SK-N-MC (cell line): ENCODE measurements around the gene ZNF398.
"Not testable (repeated sequence)": the region's sequence is repeated elsewhere in the genome, so short reads cannot be mapped to it uniquely, and the experiment has no call there.

Experiments used
- DNase-seq: peaks from one replicate; pipeline ENCODE4 v3.0.0-alpha.2; 2011; ENCODE audit warnings: low read depth, low spot score
- H3K27ac ChIP-seq: fragments of 200-600 bp; sonication (generic); 2 replicates; pipeline ENCODE4 v1.5.1; 2016; ENCODE audit warnings: mixed run types
- H3K36me3 ChIP-seq: fragments of 200-600 bp; sonication (generic); 2 replicates; pipeline ENCODE4 v1.6.1; 2017; ENCODE audit warnings: antibody characterized with exemption, low read length, mixed read lengths; ENCODE audit not compliant: insufficient read depth
- H3K4me3 ChIP-seq: fragments of 200-600 bp; sonication (generic); 2 replicates; pipeline ENCODE4 v1.5.1; 2016
- H3K9ac ChIP-seq: fragments of 200-600 bp; sonication (generic); 2 replicates; pipeline ENCODE4 v1.8.0; 2017; ENCODE audit warnings: mixed run types, mixed read lengths; ENCODE audit not compliant: insufficient read length
- H3K9me3 ChIP-seq: fragments of 200-600 bp; sonication (generic); 2 replicates; pipeline ENCODE4 v1.6.1; 2017; ENCODE audit warnings: low read depth, mild to moderate bottlenecking, antibody characterized with exemption, low read length, moderate library complexity, mixed read lengths
- EZH2 ChIP-seq: fragments of 200-600 bp; sonication (generic); IDR thresholded peaks from one replicate; pipeline ENCODE4 v1.6.1; 2017; ENCODE audit warnings: antibody characterized with exemption
- FOXP2 ChIP-seq: optimal IDR thresholded peaks from 2 replicates; pipeline ENCODE3; 2011; ENCODE audit warnings: mild to moderate bottlenecking, moderate library complexity; ENCODE audit not compliant: insufficient read depth; ENCODE audit errors: extremely low read length, control extremely low read depth
- POLR2AphosphoS5 ChIP-seq: IDR thresholded peaks from 2 replicates; pipeline ENCODE4 v1.6.1; 2012; ENCODE audit warnings: mild to moderate bottlenecking, low read depth, low read length, borderline replicate concordance

The ZNF398 gene

DNA sequence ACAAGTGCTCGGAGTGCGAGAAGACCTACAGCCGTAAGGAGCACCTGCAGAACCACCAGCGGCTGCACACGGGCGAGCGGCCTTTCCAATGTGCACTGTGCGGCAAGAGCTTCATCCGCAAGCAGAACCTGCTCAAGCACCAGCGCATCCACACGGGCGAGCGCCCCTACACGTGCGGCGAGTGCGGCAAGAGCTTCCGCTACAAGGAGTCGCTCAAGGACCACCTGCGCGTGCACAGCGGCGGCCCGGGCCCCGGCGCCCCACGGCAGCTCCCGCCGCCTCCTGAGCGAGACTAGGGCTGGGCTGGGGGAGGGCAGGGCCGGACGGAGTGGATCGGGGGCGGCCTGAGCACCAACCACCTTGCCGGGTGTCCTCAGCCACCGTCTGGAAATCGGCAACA is 77.1 kb downstream of the ZNF398 start:
- H3K27ac ChIP-seq, result no peak overlapping the region
- H3K9ac ChIP-seq, result no peak overlapping the region
- no peaks in the 10 kb centered on the region; the same call in 1 of the 2 replicates for H3K36me3 ChIP-seq
- no peak overlapping the region for H3K4me3 ChIP-seq
- no peak for DNase-seq
- no peaks in the 10 kb centered on the region for H3K9me3 ChIP-seq
- no peak for TF ChIP-seq POLR2AphosphoS5
- no peak for TF ChIP-seq FOXP2
- TF ChIP-seq EZH2, result no peak

DNA sequence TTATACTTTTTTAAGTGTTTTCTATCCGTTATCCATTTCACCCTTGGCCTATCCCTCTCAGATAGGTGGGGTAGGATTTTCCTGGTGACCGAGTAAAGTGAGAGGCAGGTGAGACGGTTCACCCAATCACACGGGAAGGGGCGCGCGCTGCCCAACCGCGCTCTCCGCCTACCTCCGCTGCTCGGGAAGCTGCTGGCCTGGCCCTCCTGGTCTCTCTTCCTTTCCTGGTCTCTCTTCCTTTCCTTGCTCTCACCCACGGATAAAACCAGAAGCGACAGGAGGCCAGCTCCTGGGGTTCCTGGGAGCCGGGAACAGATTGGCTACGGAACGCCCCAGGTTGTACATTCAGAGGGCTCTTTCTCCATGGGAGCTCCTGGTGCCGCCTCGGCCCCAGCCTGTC is 77.9 kb downstream of the ZNF398 start:
- TF ChIP-seq FOXP2 (no peak), POLR2AphosphoS5 (no peak), EZH2 (no peak)
- no peaks in the 10 kb centered on the region; the same call in 1 of the 2 replicates for H3K36me3 ChIP-seq
- no peaks in the 10 kb centered on the region for H3K9me3 ChIP-seq
- no peak for DNase-seq
- no peak overlapping the region for H3K27ac ChIP-seq
- H3K9ac ChIP-seq, result no peak overlapping the region
- no peak overlapping the region for H3K4me3 ChIP-seq

DNA sequence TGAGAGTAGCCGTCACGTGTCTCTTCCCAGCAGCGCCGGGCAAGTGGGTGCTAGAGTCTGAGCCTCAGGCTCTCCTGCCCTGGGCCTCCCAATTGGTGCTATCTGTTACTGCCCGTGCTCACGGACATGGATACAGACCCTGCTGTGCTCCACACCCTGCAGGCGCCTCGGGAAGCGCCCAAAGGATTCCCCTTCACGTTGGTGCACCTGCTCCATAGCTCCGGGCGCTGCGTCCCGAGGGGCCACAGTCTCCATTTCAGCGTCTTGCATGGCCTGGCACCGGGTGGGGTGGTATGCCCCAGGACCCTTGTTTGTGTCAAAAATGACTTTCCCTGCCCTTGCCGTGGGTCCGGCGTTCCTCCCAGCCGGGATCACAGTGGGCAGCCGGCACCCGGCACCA is 78.4 kb downstream of the ZNF398 start:
- Histone ChIP-seq H3K36me3 (no peaks in the 10 kb centered on the region; the same call in 1 of the 2 replicates), H3K4me3 (no peak overlapping the region), H3K27ac (no peak overlapping the region), H3K9me3 (no peaks in the 10 kb centered on the region), H3K9ac (no peak overlapping the region)
- TF ChIP-seq FOXP2, result no peak
- no peak for TF ChIP-seq POLR2AphosphoS5
- no peak for TF ChIP-seq EZH2
- DNase-seq, result no peak

DNA sequence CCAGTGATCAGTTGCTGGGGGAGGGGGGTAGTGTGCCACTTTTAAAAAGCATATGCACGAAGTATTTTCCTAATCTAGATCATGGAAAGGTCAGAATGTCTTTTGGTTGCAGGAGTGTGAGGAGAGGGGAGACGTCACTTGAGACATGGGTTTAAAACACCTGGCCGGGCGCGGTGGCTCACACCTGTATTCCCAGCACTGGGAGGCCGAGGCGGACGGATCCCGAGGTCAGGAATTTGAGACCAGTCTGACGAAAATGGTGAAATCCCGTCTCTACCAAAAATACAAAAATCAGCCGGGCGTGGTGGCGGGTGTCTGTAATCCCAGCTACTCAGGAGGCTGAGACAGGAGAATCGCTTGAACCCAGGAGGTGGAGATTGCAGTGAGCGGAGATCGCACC is 79.1 kb downstream of the ZNF398 start:
- not testable (repeated sequence) for H3K27ac ChIP-seq, DNase-seq, H3K9ac ChIP-seq, H3K9me3 ChIP-seq, H3K36me3 ChIP-seq, H3K4me3 ChIP-seq

DNA sequence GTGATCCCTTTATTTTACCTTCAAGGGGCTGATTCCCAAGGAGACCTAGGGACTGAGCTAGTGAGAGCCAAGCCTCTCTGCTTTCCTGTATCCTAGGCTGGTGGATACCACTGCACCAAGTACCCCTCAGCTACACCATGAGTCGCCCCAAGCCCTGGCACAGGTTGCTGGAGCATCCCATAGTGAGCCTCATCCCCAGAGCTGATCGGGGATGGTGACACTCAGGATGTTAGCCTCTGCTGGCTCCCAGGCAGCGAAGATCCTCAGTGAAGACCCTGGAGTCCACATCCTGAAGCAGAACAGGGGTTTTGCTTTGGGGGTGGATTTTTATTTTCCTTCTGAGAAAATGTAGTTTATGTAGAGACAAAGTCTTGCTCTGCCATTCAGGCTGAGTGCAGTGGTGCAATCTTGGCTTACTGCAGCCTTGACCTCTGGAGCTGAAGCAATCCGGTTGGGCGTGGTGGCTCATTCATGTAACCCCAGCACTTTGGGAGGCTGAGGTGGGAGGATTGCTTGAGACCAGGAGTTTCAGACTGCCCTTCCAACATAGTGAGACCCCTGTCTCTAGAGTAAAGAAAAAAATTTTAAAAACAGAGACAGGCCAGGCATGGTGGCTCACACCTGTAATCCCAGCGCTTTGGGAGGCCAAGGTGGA is 79.7 kb downstream of the ZNF398 start:
- no peak for TF ChIP-seq EZH2
- peak; percentile 28; the same call in 1 of the 2 replicates for TF ChIP-seq POLR2AphosphoS5
- no peak overlapping the region for H3K4me3 ChIP-seq
- H3K36me3 ChIP-seq, result no peaks in the 10 kb centered on the region; the same call in 1 of the 2 replicates
- H3K27ac ChIP-seq, result no peak overlapping the region
- H3K9ac ChIP-seq, result no peak overlapping the region
- no peaks in the 10 kb centered on the region for H3K9me3 ChIP-seq
- no peak for DNase-seq

DNA sequence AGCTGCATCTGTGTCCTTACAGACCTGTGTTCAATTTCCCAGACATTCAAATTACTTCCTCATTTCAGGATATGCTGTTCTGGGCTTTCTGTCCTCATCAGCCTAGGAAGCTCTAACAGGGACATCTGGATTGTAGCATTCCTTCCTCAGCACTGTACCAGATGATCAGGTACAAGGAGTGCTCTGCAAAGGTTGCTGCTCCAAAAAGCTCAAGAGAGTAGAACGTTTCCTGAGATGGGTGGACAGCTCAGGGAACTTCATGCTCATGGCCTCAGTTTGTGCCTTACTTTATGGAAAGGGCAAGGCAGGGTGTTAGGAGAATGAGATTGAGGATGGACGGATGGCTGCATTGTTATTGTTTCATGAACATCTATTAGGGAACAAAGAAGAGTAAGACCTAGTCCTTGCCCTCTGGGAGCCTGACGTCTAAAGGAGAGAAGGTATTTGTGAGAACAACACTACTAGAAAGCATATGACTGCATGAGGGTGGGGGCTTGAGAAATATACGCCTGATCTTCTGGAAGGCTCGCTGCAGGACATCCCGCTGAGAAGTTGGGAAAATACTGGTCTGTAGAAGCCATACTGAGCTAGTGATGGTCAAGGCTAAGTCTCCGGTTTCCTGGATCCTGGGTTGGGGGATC is 81.7 kb downstream of the ZNF398 start:
- Histone ChIP-seq H3K4me3 (no peak overlapping the region), H3K27ac (no peak overlapping the region), H3K9me3 (no peaks in the 10 kb centered on the region), H3K9ac (no peak overlapping the region), H3K36me3 (no peaks in the 10 kb centered on the region; the same call in 1 of the 2 replicates)
- TF ChIP-seq EZH2, result no peak
- TF ChIP-seq POLR2AphosphoS5, result no peak
- TF ChIP-seq FOXP2, result no peak
- no peak for DNase-seq

DNA sequence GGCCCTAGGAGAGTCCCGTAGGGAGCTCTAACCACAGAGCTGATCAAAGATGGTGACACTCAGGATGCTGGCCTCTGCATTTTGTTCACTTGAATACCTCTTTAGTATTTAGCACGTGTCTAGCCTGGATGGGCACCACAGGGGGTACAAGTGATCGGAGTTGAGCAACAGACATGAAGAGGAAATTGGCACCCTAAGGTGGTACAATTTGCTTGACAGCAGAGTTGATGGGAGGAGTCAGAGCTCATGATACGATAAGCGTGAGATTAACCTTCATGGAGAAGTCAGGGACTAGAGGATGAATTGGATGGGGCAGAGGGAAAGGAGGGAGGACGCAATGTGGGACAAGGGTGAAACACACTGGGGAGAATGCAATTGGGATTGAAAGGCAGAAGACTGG is 82.3 kb downstream of the ZNF398 start:
- H3K36me3 ChIP-seq, result no peaks in the 10 kb centered on the region; the same call in 1 of the 2 replicates
- no peak for DNase-seq
- H3K27ac ChIP-seq, result no peak overlapping the region
- no peak overlapping the region for H3K4me3 ChIP-seq
- no peak for TF ChIP-seq EZH2
- no peak for TF ChIP-seq POLR2AphosphoS5
- TF ChIP-seq FOXP2, result no peak
- no peaks in the 10 kb centered on the region for H3K9me3 ChIP-seq
- no peak overlapping the region for H3K9ac ChIP-seq

DNA sequence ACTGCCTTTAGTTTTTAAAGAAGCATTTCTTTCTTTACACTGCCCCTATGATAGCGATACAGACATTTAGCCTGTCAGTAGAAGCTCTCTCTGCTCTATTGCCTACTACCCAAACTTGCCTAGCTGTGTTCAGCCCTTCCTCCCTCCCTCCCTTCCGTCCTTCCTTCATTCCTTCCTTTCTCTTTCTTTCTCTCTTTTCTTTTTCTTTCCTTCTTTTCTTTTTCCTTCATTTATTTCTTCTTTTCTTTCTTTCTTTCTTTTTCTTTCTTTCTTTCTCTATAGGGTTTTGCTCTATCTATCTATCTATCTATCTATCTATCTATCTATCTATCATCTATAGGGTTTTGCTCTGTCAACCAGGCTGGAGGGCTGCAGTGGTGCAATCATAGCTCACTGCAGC is 85.1 kb downstream of the ZNF398 start:
- H3K4me3 ChIP-seq, result no peak overlapping the region
- no peak for DNase-seq
- no peak overlapping the region for H3K27ac ChIP-seq
- no peaks in the 10 kb centered on the region for H3K9me3 ChIP-seq
- H3K9ac ChIP-seq, result no peak overlapping the region
- TF ChIP-seq POLR2AphosphoS5, result no peak
- TF ChIP-seq EZH2, result no peak
- no peak for TF ChIP-seq FOXP2
- no peaks in the 10 kb centered on the region for H3K36me3 ChIP-seq
